HEK293 (cell line): ENCODE data around the gene PRSS56.

Experiments used
- CTCF ChIP-seq: fragments of 450-650 bp; formaldehyde crosslinking; IDR thresholded peaks from 2 replicates; pipeline ENCODE4 v1.5.1; 2016; ENCODE audit warnings: missing biosample characterization, missing genetic modification characterization
- MEIS1 ChIP-seq: sonication (generic); formaldehyde crosslinking; IDR thresholded peaks from 2 replicates; pipeline ENCODE4 v1.8.1; 2022; ENCODE audit warnings: missing genetic modification reagents, mild to moderate bottlenecking, borderline replicate concordance
- ZNF133 ChIP-seq: fragments of 450-650 bp; formaldehyde crosslinking; IDR thresholded peaks from 2 replicates; pipeline ENCODE4 v1.5.1; 2016; ENCODE audit warnings: missing biosample characterization, missing genetic modification characterization

DNA sequence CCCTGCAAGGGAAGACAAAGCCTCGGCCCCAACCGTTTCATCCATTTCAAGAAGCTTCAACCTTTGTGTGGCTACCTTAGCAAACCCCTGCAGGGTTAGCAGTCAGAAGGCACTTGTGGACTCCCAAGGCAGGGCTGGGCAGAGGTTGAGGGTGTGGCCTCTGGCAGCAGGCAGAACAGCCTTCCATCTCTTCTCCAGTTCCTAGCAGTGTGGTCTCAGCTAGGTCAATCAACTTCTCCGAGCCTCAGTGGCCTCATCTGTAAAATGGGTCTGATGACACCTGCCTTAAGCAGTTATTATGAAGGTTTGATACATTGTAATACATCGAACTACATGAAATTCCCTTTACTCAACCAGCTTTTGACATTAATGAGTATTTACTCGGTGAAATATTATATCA lies 6.8 kb upstream of the PRSS56 start:
- TF ChIP-seq CTCF (tag by site-specific recombination) (no peak), ZNF133 (no peak), MEIS1 (CRISPR knock-in tag) (no peak)
